SK-N-SH treated with all-trans-retinoic acid at 6 μM for 48 hours (cell line): Measurements from ENCODE around the gene TRIOBP.

Experiments
- ATAC-seq: fragments of 200-7000 bp; cut with Tn5 transposase; 3 replicates; pipeline ENCODE4 v1.9.1; 2020; ENCODE audit warnings: mild to moderate bottlenecking, moderate library complexity
- ARNTL ChIP-seq: fragments of 450-650 bp; formaldehyde crosslinking; IDR thresholded peaks from 2 replicates; pipeline ENCODE4 v1.5.0; 2020; ENCODE audit warnings: low read depth, mild to moderate bottlenecking, moderate library complexity, borderline replicate concordance
- CSDC2 ChIP-seq: fragments of 250-450 bp; sonication (Bioruptor Pico); IDR thresholded peaks from 2 replicates; pipeline ENCODE4 v1.5.0; 2020; ENCODE audit warnings: mild to moderate bottlenecking, moderate library complexity
- GLIS3 ChIP-seq: fragments of 250-450 bp; sonication (Bioruptor Pico); IDR thresholded peaks from 2 replicates; pipeline ENCODE4 v1.5.0; 2020; ENCODE audit warnings: mild to moderate bottlenecking, moderate library complexity
- OSR1 ChIP-seq: fragments of 250-450 bp; sonication (Bioruptor Pico); IDR thresholded peaks from 2 replicates; pipeline ENCODE4 v1.8.0; 2022; ENCODE audit warnings: moderate library complexity, mild to moderate bottlenecking, inconsistent platforms
- PPARA ChIP-seq: fragments of 250-450 bp; sonication (Bioruptor Pico); IDR thresholded peaks from 2 replicates; pipeline ENCODE4 v1.5.0; 2020; ENCODE audit warnings: mild to moderate bottlenecking, borderline replicate concordance
- RARB ChIP-seq: fragments of 250-450 bp; sonication (Bioruptor Pico); IDR thresholded peaks from 2 replicates; pipeline ENCODE4 v1.8.0; 2021; ENCODE audit warnings: mild to moderate bottlenecking, moderate library complexity
- TOX ChIP-seq: fragments of 250-450 bp; sonication (Bioruptor Pico); IDR thresholded peaks from 2 replicates; pipeline ENCODE4 v1.8.0; 2021; ENCODE audit warnings: mild to moderate bottlenecking, moderate library complexity, borderline replicate concordance
- TSHZ2 ChIP-seq: fragments of 250-450 bp; sonication (Bioruptor Pico); IDR thresholded peaks from 2 replicates; pipeline ENCODE4 v1.5.0; 2020; ENCODE audit warnings: mild to moderate bottlenecking, moderate library complexity
- ZC3H10 ChIP-seq: fragments of 250-450 bp; sonication (Bioruptor Pico); IDR thresholded peaks from 2 replicates; pipeline ENCODE4 v1.5.1; 2021; ENCODE audit warnings: mild to moderate bottlenecking, moderate library complexity
- ZFP3 ChIP-seq: fragments of 250-450 bp; sonication (Bioruptor Pico); IDR thresholded peaks from 2 replicates; pipeline ENCODE4 v1.5.0; 2020; ENCODE audit warnings: mild to moderate bottlenecking, moderate library complexity
- ZFP30 ChIP-seq: fragments of 450-650 bp; formaldehyde crosslinking; IDR thresholded peaks from 2 replicates; pipeline ENCODE4 v1.5.0; 2022; ENCODE audit warnings: mild to moderate bottlenecking, moderate library complexity
- ZNF565 ChIP-seq: fragments of 450-650 bp; formaldehyde crosslinking; conservative IDR thresholded peaks from 2 replicates; pipeline ENCODE4 v1.5.0; 2020; ENCODE audit warnings: low read depth, mild to moderate bottlenecking, moderate library complexity
- ZNF8 ChIP-seq: fragments of 450-650 bp; formaldehyde crosslinking; IDR thresholded peaks from 2 replicates; pipeline ENCODE4 v1.5.0; 2020; ENCODE audit warnings: mild to moderate bottlenecking, moderate library complexity
- TF ChIP-seq, protein P1 (sequence below): fragments of 250-450 bp; sonication (Bioruptor Pico); IDR thresholded peaks from 2 replicates; pipeline ENCODE4 v1.5.1; 2020; ENCODE audit warnings: low read depth, mild to moderate bottlenecking, moderate library complexity
- TF ChIP-seq, protein P2 (sequence below): fragments of 250-450 bp; sonication (Bioruptor Pico); IDR thresholded peaks from 2 replicates; pipeline ENCODE4 v1.8.0; 2021; ENCODE audit warnings: low read depth, mild to moderate bottlenecking, moderate library complexity, borderline replicate concordance
- TF ChIP-seq, protein P3 (sequence below): fragments of 250-450 bp; sonication (Bioruptor Pico); IDR thresholded peaks from 2 replicates; pipeline ENCODE4 v1.8.0; 2020; ENCODE audit warnings: mild to moderate bottlenecking, moderate library complexity, borderline replicate concordance
- TF ChIP-seq, protein P4 (sequence below): fragments of 250-450 bp; sonication (Bioruptor Pico); IDR thresholded peaks from 2 replicates; pipeline ENCODE4 v1.5.1; 2021; ENCODE audit warnings: mild to moderate bottlenecking, moderate library complexity

The TRIOBP gene

GRCh38 chr22:37714634-37715033 lies 17.8 kb downstream of the TRIOBP start:
- no peak for ATAC-seq
- TF ChIP-seq ZNF565 (CRISPR knock-in tag) = no peak
- no peak for TF ChIP-seq RARB (CRISPR knock-in tag)
- TF ChIP-seq, protein P1, sequence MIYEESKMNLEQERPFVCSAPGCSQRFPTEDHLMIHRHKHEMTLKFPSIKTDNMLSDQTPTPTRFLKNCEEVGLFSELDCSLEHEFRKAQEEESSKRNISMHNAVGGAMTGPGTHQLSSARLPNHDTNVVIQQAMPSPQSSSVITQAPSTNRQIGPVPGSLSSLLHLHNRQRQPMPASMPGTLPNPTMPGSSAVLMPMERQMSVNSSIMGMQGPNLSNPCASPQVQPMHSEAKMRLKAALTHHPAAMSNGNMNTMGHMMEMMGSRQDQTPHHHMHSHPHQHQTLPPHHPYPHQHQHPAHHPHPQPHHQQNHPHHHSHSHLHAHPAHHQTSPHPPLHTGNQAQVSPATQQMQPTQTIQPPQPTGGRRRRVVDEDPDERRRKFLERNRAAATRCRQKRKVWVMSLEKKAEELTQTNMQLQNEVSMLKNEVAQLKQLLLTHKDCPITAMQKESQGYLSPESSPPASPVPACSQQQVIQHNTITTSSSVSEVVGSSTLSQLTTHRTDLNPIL (CRISPR knock-in tag) = no peak
- TF ChIP-seq, protein P2, sequence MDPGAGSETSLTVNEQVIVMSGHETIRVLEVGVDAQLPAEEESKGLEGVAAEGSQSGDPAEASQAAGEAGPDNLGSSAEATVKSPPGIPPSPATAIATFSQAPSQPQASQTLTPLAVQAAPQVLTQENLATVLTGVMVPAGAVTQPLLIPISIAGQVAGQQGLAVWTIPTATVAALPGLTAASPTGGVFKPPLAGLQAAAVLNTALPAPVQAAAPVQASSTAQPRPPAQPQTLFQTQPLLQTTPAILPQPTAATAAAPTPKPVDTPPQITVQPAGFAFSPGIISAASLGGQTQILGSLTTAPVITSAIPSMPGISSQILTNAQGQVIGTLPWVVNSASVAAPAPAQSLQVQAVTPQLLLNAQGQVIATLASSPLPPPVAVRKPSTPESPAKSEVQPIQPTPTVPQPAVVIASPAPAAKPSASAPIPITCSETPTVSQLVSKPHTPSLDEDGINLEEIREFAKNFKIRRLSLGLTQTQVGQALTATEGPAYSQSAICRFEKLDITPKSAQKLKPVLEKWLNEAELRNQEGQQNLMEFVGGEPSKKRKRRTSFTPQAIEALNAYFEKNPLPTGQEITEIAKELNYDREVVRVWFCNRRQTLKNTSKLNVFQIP (CRISPR knock-in tag) = no peak
- TF ChIP-seq ZFP30 (CRISPR knock-in tag) = no peak
- TF ChIP-seq OSR1 (CRISPR knock-in tag) = no peak
- no peak for TF ChIP-seq CSDC2 (CRISPR knock-in tag)
- no peak for TF ChIP-seq TOX (CRISPR knock-in tag)
- no peak for TF ChIP-seq PPARA
- TF ChIP-seq, protein P3, sequence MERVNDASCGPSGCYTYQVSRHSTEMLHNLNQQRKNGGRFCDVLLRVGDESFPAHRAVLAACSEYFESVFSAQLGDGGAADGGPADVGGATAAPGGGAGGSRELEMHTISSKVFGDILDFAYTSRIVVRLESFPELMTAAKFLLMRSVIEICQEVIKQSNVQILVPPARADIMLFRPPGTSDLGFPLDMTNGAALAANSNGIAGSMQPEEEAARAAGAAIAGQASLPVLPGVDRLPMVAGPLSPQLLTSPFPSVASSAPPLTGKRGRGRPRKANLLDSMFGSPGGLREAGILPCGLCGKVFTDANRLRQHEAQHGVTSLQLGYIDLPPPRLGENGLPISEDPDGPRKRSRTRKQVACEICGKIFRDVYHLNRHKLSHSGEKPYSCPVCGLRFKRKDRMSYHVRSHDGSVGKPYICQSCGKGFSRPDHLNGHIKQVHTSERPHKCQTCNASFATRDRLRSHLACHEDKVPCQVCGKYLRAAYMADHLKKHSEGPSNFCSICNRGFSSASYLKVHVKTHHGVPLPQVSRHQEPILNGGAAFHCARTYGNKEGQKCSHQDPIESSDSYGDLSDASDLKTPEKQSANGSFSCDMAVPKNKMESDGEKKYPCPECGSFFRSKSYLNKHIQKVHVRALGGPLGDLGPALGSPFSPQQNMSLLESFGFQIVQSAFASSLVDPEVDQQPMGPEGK (CRISPR knock-in tag) = no peak
- no peak for TF ChIP-seq GLIS3
- no peak for TF ChIP-seq ARNTL (CRISPR knock-in tag)
- TF ChIP-seq, all 23 proteins: peak for 0

DNA sequence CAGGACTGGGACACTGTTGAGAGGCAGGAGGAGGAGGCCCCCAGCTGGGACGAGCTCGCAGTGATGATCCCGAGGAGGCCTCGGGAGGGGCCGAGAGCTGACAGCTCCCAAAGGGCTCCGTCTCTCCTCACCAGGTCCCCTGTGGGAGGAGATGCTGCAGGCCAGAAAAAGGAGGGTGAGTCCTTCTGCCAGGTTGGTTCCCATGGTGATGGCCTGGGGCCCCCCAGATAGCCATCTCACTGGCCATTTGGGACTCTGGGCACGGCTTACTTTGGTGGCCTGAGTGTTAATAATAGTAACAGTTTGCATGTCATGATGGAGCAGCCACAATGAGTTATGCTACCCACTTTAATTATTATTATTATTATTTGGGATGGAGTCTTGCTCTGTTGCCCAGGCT lies 18.9 kb downstream of the TRIOBP start:
- TF ChIP-seq ZFP3 (CRISPR knock-in tag) = no peak
- TF ChIP-seq, protein P1 (CRISPR knock-in tag) = no peak
- TF ChIP-seq GLIS3 = no peak
- TF ChIP-seq, protein P3 (CRISPR knock-in tag) = no peak
- TF ChIP-seq, protein P4, sequence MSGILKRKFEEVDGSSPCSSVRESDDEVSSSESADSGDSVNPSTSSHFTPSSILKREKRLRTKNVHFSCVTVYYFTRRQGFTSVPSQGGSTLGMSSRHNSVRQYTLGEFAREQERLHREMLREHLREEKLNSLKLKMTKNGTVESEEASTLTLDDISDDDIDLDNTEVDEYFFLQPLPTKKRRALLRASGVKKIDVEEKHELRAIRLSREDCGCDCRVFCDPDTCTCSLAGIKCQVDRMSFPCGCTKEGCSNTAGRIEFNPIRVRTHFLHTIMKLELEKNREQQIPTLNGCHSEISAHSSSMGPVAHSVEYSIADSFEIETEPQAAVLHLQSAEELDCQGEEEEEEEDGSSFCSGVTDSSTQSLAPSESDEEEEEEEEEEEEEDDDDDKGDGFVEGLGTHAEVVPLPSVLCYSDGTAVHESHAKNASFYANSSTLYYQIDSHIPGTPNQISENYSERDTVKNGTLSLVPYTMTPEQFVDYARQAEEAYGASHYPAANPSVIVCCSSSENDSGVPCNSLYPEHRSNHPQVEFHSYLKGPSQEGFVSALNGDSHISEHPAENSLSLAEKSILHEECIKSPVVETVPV (CRISPR knock-in tag) = no peak
- no peak for TF ChIP-seq TSHZ2 (CRISPR knock-in tag)
- no peak for TF ChIP-seq ZNF565 (CRISPR knock-in tag)
- no peak for TF ChIP-seq ZNF8 (CRISPR knock-in tag)
- TF ChIP-seq ZFP30 (CRISPR knock-in tag) = no peak
- TF ChIP-seq OSR1 (CRISPR knock-in tag) = no peak
- no peak for TF ChIP-seq RARB (CRISPR knock-in tag)
- no peak for TF ChIP-seq CSDC2 (CRISPR knock-in tag)
- no peak for TF ChIP-seq ZC3H10 (CRISPR knock-in tag)
- TF ChIP-seq, all 23 proteins: peak for 0
- no peak for ATAC-seq
